Activated T-helper 17 cell treated with anti-CD3 and anti-CD28 coated beads, Interleukin-2, amount 50 U/mL, for 72 hours (primary cell): ENCODE measurements around the gene AVPR2. TPM values are rescaled to one million over a fixed set of nuclear protein-coding genes. Genes with fewer than 3 reads are reported as not detected.

Experiments
- ATAC-seq: fragments of 150-1000 bp; cut with Tn5 transposase; replicated peaks from 2 replicates; pipeline ENCODE4 v1.10.0; 2021; ENCODE audit warnings: mild to moderate bottlenecking, moderate library complexity
- H3K27ac Mint-ChIP-seq: one replicate; pipeline ENCODE4 v1.8.0; 2022; ENCODE audit warnings: mixed read lengths
- H3K27me3 Mint-ChIP-seq: one replicate; pipeline ENCODE4 v1.8.0; 2022; ENCODE audit warnings: mixed read lengths
- H3K36me3 Mint-ChIP-seq: one replicate; pipeline ENCODE4 v1.8.0; 2022; ENCODE audit warnings: low read depth, mild to moderate bottlenecking, mixed read lengths
- H3K4me1 Mint-ChIP-seq: one replicate; pipeline ENCODE4 v1.8.0; 2022; ENCODE audit warnings: mixed read lengths
- H3K4me3 Mint-ChIP-seq: one replicate; pipeline ENCODE4 v1.8.0; 2022; ENCODE audit warnings: mild to moderate bottlenecking, mixed read lengths
- H3K9me3 Mint-ChIP-seq: one replicate; pipeline ENCODE4 v1.8.0; 2022; ENCODE audit warnings: mixed read lengths
- total RNA-seq, 2 donors: library from RNA; stranded (reverse); gene quantifications; one replicate each; pipeline ENCODE4 v1.2.3, GENCODE V29; 2022

AVPR2 gene
- total RNA-seq, 2 donors from 2014 or later: 0.32 TPM; not detected in 1

DNA sequence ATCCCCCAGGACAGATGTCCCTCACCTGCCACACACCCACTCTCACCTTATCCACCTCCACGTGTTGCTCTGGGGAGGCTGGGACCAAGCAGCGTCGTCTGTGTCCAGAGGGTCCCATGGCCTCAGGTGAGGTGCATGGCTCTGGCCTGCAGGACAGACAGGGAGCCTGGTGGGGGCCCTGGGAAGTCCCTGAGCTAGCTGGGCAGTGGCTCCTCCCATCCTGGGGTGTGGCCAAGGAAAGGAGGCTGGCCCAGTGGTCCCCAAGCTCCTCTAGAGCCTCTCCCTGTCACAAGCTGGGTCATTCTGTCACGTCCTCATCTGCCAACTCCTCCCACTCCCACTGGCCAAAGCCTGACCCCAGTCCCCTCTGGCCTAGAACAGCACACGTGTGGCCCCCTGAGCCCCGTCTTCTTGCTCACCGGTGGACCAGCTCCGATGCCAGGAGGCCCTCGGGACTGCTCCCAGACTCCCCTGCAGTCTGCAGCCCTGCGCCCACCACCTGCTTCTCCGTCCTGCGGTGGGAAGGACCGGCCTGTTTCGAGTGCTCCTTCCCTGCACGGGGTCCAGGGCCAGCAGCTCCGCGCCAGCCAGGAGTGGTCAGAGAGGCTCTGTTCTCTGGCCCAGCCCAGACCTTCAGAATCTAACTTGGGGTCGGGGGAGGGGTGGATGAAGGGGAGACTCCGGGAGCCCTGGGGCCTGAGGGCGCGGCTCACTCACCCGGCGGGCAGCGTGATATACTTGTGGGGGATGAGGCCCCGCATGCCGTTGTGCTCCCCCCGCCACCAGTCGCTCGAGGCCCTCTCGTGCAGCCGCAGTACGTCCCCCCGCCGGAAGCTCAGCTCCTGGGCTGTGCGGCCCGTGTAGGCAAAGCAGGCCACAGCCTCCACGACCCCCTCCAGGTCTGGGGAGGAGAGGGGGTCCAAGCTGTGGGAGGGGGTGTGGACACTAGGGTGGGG lies 4.8 kb downstream of the AVPR2 start:
- H3K4me1 Mint-ChIP-seq: peaks cover 6% of the 10 kb centered on the region

GRCh38 chrX:153909980-153910360 lies 5.5 kb downstream of the AVPR2 start:
- Mint-ChIP-seq H3K27me3 (no peaks in the 10 kb centered on the region), H3K36me3 (peaks cover 31% of the 10 kb centered on the region), H3K4me1 (peaks cover 6% of the 10 kb centered on the region), H3K9me3 (no peaks in the 10 kb centered on the region), H3K4me3 (no peak overlapping the region), H3K27ac (no peak overlapping the region)
- no peak for ATAC-seq

More for the DNA sequence above, 4.8 kb downstream of the AVPR2 start:
- Mint-ChIP-seq H3K9me3 (no peaks in the 10 kb centered on the region), H3K27ac (no peak overlapping the region), H3K36me3 (peaks cover 24% of the 10 kb centered on the region), H3K4me3 (no peak overlapping the region), H3K27me3 (no peaks in the 10 kb centered on the region)
- ATAC-seq: peak; percentile 45

DNA sequence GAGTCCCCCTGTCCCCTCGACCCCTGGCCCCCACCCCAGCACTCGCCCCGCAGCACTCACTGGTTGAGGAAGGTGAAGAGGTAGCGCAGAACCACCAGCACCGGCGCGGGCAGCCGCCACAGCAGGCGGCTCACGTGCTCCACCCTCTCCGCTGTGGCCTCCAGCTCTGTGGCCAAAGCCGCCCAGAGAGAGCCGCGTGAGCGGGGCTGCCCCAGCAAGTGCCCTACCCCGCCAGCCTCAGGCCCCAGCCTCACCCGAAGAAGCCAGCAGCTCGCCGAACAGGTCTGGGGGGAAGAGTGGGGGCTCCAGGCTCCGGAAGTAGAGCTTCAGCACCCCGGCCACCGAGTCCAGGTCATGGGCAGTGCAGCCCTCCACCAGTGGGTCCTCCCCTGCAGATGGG lies 6.0 kb downstream of the AVPR2 start:
- no peaks in the 10 kb centered on the region for H3K9me3 Mint-ChIP-seq
- no peak overlapping the region for H3K27ac Mint-ChIP-seq
- peaks cover 33% of the 10 kb centered on the region for H3K36me3 Mint-ChIP-seq
- no peaks in the 10 kb centered on the region for H3K27me3 Mint-ChIP-seq
- no peak for ATAC-seq
- no peak overlapping the region for H3K4me3 Mint-ChIP-seq
- peaks cover 6% of the 10 kb centered on the region for H3K4me1 Mint-ChIP-seq

DNA sequence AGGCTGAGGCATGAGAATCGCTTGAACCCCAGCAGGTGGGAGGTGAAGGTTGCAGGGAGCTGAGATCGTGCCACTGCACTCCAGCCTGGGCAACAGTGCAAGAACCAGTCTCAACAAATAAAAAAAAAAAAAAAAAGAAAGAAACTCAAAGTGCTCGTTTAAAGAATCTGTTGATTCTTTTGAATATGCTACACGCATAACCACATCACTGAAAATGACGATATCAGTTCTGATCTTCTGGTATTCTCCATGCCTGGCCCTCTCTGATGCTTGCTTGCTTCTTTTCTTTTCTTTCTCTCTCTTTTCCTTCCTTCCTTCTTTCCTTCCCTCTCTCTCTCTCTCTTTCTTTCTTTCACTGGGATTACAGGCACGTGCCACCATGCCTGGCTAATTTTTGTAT lies 7.3 kb downstream of the AVPR2 start:
- no peak for ATAC-seq
- Mint-ChIP-seq H3K27me3 (no peaks in the 10 kb centered on the region), H3K4me1 (no peaks in the 10 kb centered on the region), H3K4me3 (no peak overlapping the region), H3K9me3 (no peaks in the 10 kb centered on the region), H3K36me3 (peaks cover 46% of the 10 kb centered on the region), H3K27ac (peak overlapping the region; percentile 70)

DNA sequence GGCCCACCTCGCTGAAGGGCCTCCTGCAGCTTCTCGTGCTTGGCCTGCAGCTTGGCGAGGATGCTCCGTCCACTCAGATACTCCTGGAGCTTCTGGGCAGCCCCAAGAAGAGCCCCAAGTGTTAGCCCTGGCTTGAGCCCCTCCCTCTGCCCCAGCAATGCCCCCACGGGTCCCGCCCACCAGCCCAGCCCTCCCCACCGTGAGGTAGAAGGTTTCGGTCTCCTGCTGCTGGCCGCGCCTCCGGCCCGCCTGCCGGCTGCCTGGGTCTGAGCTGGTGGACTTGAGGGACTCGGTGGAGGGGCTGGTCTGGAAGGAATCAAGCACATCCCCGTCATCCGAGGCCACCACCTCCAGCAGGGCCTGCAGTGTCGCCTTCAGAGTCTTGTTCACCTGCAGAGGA lies 8.7 kb downstream of the AVPR2 start:
- Mint-ChIP-seq H3K4me1 (no peaks in the 10 kb centered on the region), H3K36me3 (peaks cover 56% of the 10 kb centered on the region), H3K27ac (no peak overlapping the region), H3K9me3 (no peaks in the 10 kb centered on the region), H3K27me3 (no peaks in the 10 kb centered on the region), H3K4me3 (no peak overlapping the region)
- no peak for ATAC-seq

DNA sequence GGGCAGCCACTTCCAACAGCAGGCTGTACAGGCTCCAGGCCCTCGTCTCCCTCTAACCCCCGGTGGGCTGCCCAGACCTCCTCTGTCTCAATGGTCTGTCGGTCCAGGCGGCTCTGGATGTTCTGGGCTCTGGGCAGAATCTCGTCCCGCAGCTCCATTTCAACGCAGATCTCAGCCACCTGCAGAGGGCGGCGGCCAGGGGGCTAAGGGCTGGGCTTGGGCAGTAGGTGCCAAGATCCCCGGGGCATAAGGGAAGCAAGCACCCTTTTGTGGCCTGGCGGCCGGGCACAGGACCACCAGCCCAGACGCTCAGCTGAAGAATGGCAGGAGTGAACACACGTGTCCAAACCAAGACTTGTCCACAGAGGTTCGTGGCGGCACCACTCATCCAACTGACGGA lies 9.2 kb downstream of the AVPR2 start:
- Mint-ChIP-seq H3K4me1 (no peaks in the 10 kb centered on the region), H3K36me3 (peaks cover 57% of the 10 kb centered on the region), H3K4me3 (no peak overlapping the region), H3K27ac (no peak overlapping the region), H3K9me3 (no peaks in the 10 kb centered on the region), H3K27me3 (no peaks in the 10 kb centered on the region)
- no peak for ATAC-seq

DNA sequence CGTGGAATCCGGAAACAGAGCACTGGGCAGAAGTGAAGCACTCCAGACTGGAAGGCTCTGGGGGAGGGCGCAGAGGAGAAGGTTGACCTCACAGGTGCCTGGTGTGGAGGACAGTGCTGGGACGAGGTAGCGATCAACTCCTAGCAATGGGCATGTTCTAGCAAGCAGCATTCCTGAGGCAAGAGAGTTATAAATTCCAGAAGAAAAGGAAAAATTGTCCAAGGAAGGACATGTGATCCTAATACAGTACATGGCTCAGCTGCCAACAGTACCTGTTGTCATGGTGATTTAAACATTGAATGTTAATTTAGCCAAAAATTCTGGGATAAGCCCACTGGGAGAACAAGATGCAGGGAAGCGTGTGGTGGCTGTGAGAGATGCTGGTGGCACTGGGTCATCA lies 13.4 kb downstream of the AVPR2 start:
- no peak for ATAC-seq
- H3K36me3 Mint-ChIP-seq: peaks cover 60% of the 10 kb centered on the region
- H3K9me3 Mint-ChIP-seq: no peaks in the 10 kb centered on the region

GRCh38 chrX:153919281-153919680 lies 14.8 kb downstream of the AVPR2 start:
- H3K9me3 Mint-ChIP-seq: no peaks in the 10 kb centered on the region
- peaks cover 64% of the 10 kb centered on the region for H3K36me3 Mint-ChIP-seq
- H3K4me3 Mint-ChIP-seq: no peak overlapping the region
- ATAC-seq: no peak
- H3K4me1 Mint-ChIP-seq: peaks cover 4% of the 10 kb centered on the region
- no peaks in the 10 kb centered on the region for H3K27me3 Mint-ChIP-seq
- no peak overlapping the region for H3K27ac Mint-ChIP-seq

More for the DNA sequence above, 13.4 kb downstream of the AVPR2 start:
- Mint-ChIP-seq H3K4me1 (peaks cover 4% of the 10 kb centered on the region), H3K27ac (no peak overlapping the region), H3K4me3 (no peak overlapping the region), H3K27me3 (no peaks in the 10 kb centered on the region)

- Mint-ChIP-seq H3K36me3 (peaks cover 60% of the 10 kb centered on the region), H3K27ac (no peak overlapping the region), H3K9me3 (no peaks in the 10 kb centered on the region), H3K27me3 (no peaks in the 10 kb centered on the region), H3K4me1 (peaks cover 4% of the 10 kb centered on the region), H3K4me3 (no peak overlapping the region)
- no peak for ATAC-seq
Measured at GRCh38 chrX:153920546-153920945, 16.1 kb downstream of the AVPR2 start.

DNA sequence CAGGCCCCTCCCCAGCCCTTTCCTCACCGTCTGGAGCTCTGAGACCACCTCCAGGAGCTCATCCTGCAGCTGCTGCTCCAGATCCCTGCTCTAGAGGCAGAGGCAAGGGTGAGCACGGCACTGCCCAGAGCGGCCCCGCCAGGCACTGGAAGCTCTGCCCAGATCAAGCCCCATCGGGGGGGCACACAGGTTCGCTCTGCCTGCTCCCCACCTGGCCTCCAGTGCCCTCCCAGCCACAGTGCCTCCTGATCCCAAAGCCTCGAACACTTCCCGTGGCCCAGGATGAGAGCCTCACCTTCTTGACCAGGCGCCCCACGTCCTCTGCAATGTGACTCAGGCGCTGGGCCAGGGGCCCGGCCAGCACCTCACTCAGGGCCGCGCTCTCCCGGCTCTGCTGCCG lies 16.6 kb downstream of the AVPR2 start:
- peaks cover 4% of the 10 kb centered on the region for H3K4me1 Mint-ChIP-seq
- no peak overlapping the region for H3K27ac Mint-ChIP-seq
- no peaks in the 10 kb centered on the region for H3K27me3 Mint-ChIP-seq
- H3K36me3 Mint-ChIP-seq: peaks cover 55% of the 10 kb centered on the region
- no peak overlapping the region for H3K4me3 Mint-ChIP-seq
- no peak for ATAC-seq
- H3K9me3 Mint-ChIP-seq: no peaks in the 10 kb centered on the region

DNA sequence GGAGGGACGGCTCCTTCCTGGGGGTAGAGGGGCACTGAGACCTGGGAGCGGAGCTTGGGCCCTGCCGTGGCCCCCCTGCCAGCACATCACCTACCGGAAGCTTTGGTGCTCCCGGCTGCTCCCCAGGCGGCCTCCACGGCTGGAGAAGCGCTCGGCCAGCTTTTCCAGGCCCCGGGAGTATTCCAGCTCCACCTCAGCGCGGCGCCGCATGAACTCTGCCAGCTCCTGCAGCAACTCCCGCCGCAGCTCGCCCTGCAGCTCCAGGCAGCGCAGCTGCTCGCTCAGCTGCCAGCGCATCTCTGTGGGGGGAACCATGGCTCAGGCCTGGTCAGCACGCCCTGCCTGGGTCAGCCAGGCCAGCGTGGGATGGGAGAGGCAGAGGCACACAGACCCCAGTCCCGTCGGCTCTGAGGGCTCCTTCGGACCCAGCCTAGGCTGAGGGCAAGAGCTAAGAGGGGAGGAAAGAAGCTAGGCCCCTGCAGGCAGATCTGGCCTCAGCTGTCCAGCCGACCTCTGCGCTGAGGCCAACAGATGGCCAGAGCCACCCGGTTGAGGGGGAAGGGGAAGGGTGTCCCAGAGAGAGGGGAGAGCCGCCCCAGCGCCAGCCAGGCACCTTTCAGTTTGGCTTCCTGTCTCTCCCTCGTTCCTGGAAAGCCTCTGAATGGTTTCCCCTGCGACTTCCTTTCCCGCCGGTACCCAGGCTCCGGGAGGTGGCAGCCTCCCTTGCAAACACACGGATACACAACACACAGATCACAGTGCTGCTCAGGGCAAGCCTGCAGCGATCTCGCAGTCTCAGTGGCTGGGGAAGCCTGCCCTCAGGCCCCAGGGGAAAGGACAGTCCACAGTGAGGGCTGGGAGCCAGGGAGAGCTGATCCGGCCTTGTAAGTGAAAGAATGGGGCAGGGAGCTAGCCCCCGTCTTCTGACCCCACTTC lies 17.3 kb downstream of the AVPR2 start:
- Mint-ChIP-seq H3K4me3 (peak overlapping the region; percentile 88), H3K36me3 (peaks cover 48% of the 10 kb centered on the region), H3K4me1 (peaks cover 4% of the 10 kb centered on the region), H3K9me3 (no peaks in the 10 kb centered on the region), H3K27me3 (no peaks in the 10 kb centered on the region), H3K27ac (peak overlapping the region; percentile 72)
- no peak for ATAC-seq

GRCh38 chrX:153922932-153923857 lies 18.7 kb downstream of the AVPR2 start:
- Mint-ChIP-seq H3K9me3 (no peaks in the 10 kb centered on the region), H3K36me3 (peaks cover 38% of the 10 kb centered on the region), H3K4me3 (peak overlapping the region; percentile 88), H3K27ac (peak overlapping the region; percentile 83), H3K27me3 (no peaks in the 10 kb centered on the region), H3K4me1 (peaks cover 4% of the 10 kb centered on the region)
- ATAC-seq: no peak

DNA sequence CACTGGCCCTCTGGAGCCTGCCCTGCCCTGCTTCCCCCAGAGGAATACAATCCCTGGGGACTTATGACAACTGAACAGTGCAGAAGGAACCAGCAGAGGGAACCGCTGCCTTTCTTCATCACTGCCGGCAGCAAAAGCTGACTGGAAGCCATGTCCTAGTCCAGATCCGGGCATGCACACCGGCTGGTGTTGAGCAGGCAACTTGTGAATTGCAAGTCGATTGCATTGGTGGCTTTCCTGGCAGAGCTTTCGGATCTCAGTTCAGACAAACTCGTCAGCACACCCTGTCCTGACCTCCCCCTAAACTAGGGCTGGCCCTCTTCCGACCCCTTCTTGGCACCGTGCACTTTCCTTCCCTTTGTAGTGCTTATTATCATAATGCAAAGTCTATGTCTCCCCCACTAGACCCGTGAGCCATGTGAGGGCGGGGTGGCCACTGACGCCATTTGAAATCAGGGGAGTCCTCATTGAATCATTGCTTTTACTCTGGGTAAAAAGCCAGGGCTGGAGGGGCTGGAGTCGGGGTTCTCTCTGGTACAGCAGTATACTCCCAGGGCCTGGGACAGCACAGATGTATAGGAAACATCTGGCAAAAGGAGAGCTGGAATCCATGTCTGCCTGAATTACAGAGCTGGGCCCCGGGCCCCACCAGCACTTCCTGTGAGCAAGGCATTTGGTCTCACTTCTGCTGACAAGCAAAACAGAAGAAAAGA lies 19.8 kb downstream of the AVPR2 start:
- no peak for ATAC-seq
- Mint-ChIP-seq H3K9me3 (no peaks in the 10 kb centered on the region), H3K36me3 (peaks cover 47% of the 10 kb centered on the region), H3K27ac (peak overlapping the region; percentile 83), H3K27me3 (no peaks in the 10 kb centered on the region), H3K4me3 (peak overlapping the region; percentile 88), H3K4me1 (peaks cover 4% of the 10 kb centered on the region)
